Smooth muscle cell of the brain vasculature (primary cell): ENCODE measurements around the gene COL16A1.

ENCODE experiments used
- DNase-seq: peaks from one replicate; pipeline ENCODE4 v3.0.0-alpha.2; 2012; ENCODE audit warnings: low read depth, low spot score

COL16A1 gene

DNA sequence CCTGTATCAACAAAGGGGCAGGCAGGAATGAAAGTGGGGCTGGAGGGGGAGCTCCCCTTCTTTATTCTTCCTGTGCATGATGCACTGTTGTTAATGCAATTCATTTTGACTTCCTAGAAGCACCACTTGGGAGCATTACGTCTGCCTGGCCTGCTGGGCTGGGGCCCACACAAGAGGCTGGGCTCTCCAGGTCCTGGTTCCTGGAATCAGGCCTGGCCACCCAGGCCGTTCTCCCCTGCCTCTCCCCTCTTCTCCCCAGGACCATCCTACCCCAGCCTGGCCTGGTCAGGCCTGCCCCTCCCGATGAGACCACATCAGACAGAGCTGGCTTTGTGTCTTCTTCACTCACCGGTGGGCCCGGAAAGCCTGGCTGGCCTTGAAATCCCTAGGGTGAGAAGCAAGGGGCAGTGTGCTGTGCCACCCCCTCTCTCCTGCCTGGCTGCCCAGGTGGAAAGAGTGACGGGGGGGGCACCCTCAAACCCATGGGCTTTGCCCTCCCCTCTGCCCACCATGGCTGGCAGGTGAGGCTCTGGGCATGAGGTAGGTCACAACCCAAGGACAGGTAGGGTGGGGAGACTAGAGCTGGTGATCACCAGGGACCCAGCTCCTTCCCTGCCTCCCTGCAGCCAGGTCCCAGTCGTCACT is 38.5 kb downstream of the COL16A1 start:
- no peak for DNase-seq

DNA sequence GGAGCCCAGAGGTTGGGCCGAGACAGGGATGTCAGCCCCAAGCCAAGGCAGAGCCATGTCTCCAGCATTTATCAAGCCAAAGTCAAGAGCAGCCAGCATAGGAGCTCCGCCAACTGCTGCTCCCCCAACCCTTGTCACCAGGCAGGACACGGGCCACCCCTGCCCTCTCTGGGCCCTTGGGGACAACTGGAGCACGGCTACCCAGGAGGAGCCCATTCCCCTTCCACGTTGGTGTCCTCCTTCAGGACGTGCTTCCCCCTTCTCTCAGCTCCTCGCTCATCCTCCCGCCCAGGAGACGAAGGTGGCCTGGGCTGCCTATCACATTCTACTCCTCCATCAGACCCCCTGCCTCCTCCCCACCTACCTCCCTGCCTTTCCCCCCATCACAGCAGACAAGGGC is 39.3 kb downstream of the COL16A1 start:
- no peak for DNase-seq

DNA sequence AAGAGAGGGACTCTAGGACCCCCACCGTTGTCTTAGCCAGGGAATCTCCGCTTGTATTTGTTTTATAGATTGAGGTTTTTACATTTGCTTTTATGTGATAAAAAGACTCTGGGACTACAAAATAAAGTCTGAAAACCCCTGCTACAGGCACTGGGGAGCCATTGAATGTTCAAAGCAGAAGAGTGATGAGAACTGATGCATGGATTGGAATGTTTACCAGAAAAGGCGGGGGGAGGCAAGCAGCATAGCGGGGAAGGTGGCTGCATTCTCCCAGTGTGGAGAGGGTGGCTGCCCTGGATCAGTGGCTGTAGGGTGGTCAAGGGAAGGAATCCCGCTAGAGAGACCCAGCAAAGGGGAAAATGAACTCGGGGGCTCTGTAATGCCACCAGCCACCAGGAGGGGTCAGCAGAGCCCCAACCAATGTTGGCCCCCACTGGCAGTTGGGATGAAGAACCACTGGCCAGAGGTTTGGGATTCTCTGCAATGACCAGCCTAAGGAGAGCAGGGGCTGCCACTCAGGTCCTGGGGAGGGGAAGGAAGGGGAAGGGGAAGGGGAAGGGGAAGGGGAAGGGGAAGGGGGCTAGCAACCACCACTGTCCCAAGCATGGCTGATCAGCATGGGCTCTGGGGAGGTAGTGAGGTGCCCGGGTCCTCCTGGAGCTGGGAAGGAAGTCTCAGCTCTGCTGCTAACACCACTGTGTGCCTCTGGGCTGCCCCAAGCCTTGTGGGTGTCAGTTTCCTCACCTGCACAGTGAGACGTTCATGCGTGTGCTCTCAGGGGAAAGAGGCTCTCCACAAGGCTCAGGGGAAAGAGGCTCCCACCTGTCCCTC is 40.0 kb downstream of the COL16A1 start:
- no peak for DNase-seq

DNA sequence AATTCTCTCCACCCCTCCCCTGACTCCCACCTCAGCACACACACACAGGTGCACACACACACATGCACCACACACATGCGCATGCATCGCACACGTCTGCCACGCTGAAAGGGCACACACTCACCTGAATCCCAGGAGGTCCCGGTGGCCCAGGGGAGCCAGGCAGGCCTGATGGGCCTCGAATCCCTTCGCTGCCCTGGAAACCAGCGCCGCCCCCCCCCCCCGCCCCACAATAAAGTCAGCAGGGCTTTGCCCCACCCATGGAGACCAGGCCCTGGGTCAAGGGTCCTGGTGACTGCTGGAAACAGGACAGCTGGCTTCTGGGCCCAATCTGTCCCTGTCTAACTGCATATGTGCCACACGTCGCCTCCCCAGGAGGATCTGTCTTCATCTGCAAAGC is 41.4 kb downstream of the COL16A1 start:
- no peak for DNase-seq

DNA sequence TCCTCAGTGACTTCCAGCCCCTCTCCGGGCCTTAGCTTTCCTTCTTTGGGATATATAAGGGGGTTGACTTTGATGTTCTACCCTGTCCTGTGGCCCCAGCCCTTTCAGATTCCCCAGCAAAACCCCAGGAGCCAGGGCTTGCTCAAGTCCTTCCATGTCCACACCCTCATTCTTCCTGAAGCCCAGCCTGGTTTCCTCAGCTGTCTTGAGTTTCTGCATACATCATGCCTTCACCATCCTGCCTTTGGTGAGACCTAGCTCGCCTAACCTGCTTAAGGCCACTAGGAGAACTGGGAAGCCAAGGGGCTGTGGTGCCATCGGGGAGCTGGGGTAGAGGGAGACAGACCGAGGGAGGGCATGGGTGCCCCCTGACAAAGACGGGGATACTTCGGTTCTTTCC is 42.0 kb downstream of the COL16A1 start:
- no peak for DNase-seq

DNA sequence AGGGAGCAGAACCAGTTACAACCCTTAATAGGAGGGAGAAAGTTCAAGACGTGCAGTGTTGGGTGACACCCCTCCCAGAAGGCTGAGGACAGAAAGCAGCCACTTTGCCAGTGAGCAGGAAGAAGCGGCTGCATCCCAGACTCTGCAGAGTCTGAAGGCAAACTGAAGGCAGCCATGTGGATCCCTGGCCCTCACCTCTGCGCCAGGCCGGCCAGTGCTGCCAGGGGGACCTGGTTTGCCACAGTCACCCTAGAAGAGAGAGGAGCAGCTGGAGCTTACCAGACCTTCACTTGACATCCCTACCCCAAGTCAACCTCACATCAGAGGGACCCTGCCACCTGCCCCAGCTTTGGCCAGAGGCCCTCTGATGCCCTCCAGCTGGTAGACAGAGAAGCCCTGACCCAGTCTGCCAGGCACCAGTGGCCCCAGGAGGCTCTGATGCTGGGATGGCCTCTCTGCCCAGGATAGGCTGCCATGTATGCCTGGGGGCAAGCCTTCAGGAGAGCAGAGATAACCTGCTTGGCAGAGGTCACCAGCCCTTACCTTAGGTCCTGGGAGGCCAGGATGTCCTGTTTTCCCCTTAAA is 42.9 kb downstream of the COL16A1 start:
- no peak for DNase-seq

DNA sequence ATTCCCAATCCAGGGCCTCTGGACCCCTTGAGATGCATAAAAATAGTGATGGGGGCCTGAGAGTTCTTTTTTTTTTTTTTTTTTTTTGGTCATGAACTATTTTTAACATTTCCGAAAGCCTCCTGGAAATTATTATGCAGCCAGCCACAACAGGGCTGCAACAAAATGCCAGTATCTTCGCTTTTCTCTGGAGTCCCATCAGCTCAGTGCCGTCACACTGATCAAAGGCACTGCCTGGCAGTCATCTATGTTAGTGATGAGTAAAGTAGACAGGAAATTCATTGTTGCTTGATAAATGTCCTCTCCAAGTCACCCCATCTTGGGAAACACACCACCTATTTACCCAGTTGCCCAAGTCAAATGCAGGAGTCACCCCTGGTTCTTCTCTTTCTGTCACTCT is 43.9 kb downstream of the COL16A1 start:
- no peak for DNase-seq

DNA sequence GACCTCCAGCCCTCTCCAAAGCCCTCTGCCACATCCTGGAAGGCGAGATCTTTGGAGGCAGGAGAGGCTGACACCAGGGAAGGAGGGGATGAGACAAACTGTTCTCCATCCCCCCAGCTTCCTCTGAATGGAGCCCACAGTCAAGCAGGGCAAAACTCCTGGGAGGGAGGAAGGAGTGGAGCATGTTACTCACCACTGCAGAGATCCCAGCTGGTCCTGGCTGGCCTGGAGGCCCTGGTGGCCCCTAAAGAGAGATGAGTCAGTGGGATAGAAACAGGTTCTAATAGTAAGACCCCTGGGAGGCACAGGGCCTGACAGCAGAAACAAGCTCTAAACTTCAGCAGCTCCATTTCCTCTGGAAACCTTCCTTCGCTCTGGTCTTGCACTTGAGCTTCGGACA is 45.1 kb downstream of the COL16A1 start:
- no peak for DNase-seq

DNA sequence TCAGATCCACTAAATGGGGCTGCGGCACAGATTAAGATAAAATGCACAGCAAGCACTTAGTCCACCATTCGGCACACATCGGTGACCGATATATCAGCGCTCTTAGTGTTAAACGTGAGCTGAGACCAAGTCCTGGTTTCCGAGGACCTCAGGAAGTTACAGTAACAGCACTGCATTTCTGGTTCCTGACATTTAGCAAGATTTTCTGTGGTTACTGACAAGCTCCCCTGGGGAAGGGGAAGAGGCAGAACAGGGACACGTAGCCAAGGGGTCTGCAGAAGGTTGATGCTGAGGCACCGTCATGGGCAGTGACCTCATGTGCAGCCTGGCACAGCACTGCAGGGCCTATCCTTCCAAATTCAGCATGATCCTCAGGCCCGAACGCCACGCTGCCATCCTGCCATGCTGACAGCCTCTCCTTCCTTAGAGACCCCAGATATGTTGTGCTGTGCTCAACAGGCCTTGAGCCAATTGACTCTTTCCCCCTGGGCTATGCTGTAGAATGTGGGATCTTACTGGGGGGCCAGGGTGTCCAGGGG is 45.8 kb downstream of the COL16A1 start:
- DNase-seq = no peak

DNA sequence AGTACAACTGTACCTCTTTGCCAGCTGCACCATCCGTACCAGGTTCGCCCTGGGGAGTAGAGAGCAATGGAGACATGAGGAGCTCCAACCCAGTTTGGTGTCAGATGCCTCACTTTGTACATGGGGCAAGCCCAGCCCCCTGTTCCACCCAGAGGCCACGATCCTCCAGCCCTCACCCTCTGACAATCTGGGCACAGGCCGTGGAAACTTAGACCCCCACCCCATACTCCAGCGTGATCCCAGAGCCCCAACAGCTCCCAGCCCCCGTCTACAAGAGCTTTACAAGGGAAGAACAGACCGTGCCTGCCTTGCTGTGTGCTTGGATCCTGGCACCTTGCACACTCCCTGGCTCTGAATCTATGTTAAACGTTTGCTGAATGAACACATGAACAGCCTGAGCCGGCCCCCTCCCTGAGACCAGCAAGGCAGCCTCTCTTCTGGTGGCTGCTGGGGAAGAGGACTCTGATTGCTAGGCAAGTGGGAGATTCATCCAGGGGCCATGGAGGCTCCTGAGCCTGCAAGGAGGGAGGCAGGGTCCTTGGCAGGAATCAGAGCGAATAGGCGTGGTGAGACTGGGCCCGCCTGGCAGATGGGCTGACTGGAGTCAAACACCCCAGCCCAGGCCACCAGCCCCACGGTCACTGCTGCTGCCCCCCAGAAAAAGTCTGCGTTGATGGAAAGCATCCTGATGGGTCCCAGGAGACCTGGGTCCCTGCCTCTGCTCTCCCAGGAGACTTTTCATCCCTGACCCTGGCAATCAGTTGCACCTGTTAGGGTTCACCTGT is 46.6 kb downstream of the COL16A1 start:
- no peak for DNase-seq

DNA sequence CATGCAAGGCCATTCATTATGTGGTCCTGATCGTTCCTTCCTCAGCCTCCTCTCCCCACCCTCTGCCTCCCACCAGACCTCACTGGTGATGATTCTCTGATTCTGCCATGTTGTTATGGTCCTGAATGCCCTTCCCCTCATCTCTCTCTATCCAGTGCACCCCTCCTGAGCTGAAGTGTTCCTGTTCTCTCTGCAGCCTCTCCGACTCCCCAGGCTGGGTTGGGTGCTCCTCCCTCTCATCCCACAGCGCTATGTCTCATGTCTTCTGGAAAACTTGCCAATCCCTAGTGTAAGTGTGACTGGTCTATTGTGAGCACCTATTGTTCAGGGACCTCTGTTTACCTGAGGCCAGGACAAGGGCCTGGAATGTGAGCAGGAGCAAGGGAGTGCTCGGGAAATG is 48.1 kb downstream of the COL16A1 start:
- DNase-seq = no peak

DNA sequence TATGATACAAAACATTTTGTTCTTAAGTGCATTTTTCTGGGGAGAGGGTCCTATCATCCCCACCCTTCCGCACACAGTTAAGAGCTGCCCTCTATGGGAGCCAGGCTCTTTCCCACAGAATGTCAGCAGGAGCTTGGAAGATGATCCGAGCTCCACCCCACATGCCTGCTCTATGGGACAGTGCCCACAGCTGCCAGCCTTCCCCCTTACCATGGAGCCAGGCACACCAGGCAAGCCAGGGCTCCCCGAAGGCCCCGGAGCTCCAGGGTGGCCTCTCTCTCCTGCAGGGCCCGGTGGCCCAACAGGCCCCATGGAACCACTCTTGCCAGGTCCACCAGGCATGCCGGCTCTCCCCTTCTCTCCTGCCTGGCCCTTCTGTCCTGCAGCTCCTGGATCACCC is 48.7 kb downstream of the COL16A1 start:
- DNase-seq = no peak

DNA sequence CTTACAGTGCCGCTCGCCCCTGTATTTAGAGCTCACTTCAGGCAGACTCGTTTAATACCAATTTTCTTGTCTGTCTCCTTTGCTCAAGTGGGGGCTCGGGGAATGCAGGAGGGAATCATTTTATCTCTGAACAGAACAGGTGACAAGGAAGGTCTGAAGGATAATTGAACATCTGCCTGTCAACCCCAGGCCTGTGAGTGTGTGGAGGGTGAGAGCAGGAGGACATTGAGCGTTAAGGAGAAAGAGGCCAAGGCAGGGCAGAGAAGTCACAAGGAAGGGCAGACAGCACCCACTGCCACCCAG is 49.4 kb downstream of the COL16A1 start:
- DNase-seq = no peak

DNA sequence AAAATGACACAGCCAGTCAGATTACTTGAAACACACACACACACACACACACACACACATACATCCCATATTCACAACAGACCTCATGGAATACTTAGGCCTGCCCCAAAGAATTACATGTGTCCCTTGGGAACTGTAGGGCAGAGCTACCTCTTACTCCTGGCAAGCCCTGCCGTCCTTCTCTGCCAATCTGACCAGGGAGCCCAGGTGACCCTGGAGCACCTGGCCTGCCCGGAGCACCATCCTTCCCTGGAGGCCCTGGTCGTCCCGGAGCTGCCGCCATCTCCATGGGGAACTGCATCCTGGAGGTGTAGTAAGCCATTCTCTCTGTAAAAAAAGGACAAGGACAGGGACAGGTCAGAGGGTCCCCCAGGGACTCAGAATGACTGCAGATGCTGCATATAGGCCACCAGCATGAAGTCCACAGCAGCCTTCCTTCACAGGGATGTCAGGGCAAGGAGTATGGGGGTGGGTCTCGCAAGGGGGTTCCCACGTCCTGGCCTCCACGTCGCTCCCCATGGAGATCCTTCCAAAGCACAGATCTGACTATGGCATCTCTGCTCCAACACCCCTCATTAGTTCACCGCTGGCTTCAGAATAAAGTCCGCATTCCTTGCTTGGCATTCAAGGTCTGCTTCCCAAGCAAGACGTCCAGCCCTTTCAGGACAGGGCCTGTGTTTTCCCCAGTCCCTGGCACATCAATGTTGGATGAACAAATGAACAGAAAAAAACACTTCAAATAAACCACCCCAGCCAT is 49.9 kb downstream of the COL16A1 start:
- DNase-seq = no peak

DNA sequence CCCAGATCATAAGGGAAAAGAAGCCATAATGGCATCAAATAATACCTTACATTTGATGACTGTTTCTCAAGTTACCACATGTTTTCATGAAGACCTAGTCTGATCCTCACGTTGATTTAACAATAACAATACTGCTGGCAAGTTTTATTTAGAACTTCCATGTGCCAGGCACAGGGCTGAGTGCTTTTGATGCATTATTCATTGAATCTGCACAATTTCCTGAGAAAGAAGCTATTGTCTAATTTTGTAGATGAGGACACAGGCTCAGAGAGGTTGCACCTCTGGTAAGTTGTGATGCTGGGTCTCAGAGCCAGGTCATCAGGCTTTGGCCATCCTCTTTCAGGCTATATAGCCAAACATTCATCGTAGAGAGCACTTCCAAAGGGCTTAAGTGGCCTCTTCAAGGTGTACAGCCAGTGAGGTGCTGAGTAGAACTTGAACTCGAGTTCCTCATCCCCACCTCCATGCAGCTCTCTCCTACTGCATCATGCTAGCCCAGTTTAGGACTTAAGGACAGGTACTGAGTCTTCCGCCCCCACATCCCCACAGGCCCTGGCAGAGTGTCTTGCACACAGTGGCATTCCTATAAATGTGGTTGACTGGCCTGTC is 50.8 kb downstream of the COL16A1 start:
- no peak for DNase-seq

DNA sequence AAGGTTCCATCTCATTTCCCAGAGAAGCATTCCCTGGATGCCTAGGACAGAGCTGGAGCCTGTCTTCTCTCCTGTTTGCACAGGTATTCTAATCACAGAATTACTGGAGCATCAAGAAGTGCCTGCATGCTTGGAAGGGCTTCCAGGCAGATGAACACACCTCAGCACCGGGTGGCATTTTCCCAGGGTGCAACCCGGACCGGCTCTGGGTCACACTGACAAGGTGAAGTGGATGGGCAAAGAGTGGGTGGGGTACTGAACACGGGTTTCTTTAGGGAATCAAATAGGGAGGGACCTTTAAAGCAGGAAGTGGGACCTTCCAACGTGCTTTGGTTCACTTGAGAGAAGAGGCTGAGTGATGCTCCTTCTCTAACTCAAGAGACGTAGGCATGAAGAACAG is 52.1 kb downstream of the COL16A1 start:
- DNase-seq = no peak

DNA sequence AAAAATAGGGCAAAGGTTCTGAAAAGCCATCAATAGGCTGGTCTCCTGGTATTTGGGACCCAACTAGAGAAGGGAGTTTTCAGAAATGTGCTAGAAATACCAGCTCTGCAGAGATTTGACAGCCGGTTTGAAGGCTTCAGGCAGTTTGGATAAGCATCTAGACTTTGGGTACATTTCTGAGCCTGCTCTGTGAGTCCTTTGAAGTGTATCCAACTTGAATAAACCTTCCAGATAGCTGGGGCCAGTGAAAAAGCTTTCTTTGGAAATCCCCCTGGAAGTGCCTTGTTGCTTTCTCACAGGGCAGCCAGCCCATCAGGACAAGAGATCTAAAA is 52.8 kb downstream of the COL16A1 start:
- DNase-seq = no peak

DNA sequence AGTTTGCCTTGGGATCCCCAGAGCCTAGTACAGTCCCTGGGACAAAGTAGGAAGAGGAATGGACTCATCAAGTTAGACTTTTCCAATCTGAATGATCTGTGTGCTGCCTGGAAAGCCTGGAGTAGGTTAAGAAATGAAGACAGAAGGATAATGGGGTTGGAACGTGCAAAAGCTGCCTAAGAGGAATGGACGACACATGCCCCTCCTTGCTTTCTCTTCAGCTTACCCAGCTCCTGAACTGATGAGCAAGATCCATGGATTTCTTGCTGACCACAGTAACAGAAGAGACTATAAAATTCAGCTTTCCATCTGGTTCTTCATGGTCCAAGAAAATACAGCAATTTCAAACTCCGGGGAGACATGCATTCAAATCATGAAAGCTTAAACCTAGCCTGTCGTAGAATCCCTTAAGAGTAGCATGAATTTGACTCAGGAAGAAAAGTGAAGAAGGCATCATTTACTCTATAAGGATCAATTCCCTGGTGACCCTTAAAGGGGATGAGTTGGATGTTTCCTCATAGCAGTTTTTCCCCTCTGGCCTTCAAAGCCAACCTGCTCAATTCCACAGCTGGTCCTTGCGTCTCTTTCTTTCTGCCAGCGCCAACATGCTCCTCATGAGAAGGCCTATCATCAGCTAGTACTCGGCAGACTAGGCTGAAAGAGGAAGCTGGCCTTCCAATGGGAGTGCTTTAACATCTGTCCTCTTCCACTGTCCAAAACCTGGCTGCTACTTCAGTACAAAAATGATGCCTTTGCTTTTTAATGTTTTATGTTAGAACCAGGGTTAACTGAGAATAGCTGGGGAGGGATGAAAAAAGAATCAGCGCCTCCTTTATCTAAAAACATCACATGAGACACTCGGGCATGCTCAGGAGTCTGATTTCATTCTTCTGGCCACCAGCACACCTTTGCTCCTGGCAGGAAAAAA is 53.4 kb downstream of the COL16A1 start:
- DNase-seq = no peak

DNA sequence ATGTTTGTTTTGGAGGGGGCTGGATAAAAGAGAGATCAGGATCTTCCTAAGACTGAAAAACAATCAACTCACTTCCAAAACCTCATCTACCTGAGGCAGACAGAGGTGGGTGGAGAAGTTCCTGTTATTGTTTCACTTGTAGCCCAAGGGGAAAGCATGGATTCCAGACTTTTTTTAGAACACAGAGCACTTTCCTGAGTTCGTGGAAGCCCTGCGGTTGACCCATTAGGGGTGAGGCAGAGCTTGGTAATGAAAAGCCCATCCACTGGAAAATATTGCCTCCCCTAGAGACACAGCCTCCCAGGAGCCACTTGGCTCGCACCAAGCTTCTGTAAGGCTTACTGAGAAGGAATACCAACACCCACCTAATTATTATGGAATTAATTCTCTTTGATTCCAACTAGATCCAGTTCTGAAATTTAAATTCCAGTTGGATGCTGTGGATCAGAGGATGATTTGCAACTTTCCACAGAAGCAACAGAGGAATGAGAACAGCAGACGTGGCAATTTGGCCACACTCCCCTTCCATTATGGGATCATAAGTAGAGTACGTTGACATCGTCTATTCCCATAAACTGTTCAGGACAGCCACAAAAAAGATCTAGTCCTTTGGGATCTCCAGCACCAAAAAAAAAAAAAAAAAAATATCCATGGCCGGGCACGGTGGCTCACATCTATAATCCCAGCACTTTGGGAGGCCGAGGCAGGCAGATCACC is 55.0 kb downstream of the COL16A1 start:
- DNase-seq = no peak
